ENCODE data around the gene B9D1.

Gene B9D1

GRCh38 chr17:19385521-19385983, 23.0 kb upstream of the B9D1 start:
- Histone ChIP-seq H3K4me2 (peak overlapping the region in 5 of 11 experiments; percentile 50 to 68 (median 61); a peak in 9 of 22 replicates), H3K27me3 (no peaks in the 10 kb centered on the region), H3K4me1 (peaks cover 30 to 44% (median 40%) of the 10 kb centered on the region in 10 experiments), H4K20me1 (peaks cover 0 to 47% (median 19%) of the 10 kb centered on the region in 11 experiments; a peak in 13 of 22 replicates), H3K9ac (no peak overlapping the region), H3K36me3 (peaks cover 25 to 53% (median 35%) of the 10 kb centered on the region in 11 experiments), H3K4me3 (no peak overlapping the region), H3K27ac (peak overlapping the region in 1 of 11 experiments; percentile 35; a peak in 2 of 22 replicates), H3K9me3 (replicated peaks in 1 of 11) (no peaks in the 10 kb centered on the region)
- no peak for TF ChIP-seq Cebpa-rat (IDR thresholded peaks at IDR 0.05)

- peak overlapping the region in 3 of 11 experiments; percentile 27 to 53 (median 33); a peak in 4 of 22 replicates for H3K9ac ChIP-seq
- H3K9me3 ChIP-seq (replicated peaks in 1 of 11) = no peaks in the 10 kb centered on the region
- TF ChIP-seq Cebpa-rat (IDR thresholded peaks at IDR 0.05) = no peak
- H4K20me1 ChIP-seq = peaks cover 0 to 54% (median 21%) of the 10 kb centered on the region in 11 experiments; a peak in 13 of 22 replicates
- peak overlapping the region in 4 of 11 experiments; percentile 47 to 54 (median 52); a peak in 6 of 22 replicates for H3K27ac ChIP-seq
- H3K4me1 ChIP-seq = peaks cover 30 to 47% (median 40%) of the 10 kb centered on the region in 10 experiments
- peaks cover 32 to 60% (median 42%) of the 10 kb centered on the region in 11 experiments for H3K36me3 ChIP-seq
- no peak overlapping the region for H3K4me3 ChIP-seq
- no peaks in the 10 kb centered on the region for H3K27me3 ChIP-seq
- H3K4me2 ChIP-seq = peak overlapping the region; percentile 14 to 68 (median 48); a peak in 20 of 22 replicates
These were observed 22.3 kb upstream of the B9D1 start for GRCh38 chr17:19384723-19385391.

GRCh38 chr17:19383681-19384470, 21.4 kb upstream of the B9D1 start:
- no peak overlapping the region for H3K4me3 ChIP-seq
- H4K20me1 ChIP-seq = peaks cover 0 to 62% (median 24%) of the 10 kb centered on the region in 11 experiments; a peak in 14 of 22 replicates
- peaks cover 33 to 67% (median 47%) of the 10 kb centered on the region in 11 experiments for H3K36me3 ChIP-seq
- H3K4me2 ChIP-seq = peak overlapping the region; percentile 14 to 68 (median 48); a peak in 20 of 22 replicates
- TF ChIP-seq Cebpa-rat (IDR thresholded peaks at IDR 0.05) = no peak
- peak overlapping the region in 4 of 11 experiments; percentile 47 to 54 (median 52); a peak in 5 of 22 replicates for H3K27ac ChIP-seq
- H3K4me1 ChIP-seq = peaks cover 36 to 56% (median 48%) of the 10 kb centered on the region in 10 experiments
- H3K9ac ChIP-seq = peak overlapping the region in 4 of 11 experiments; percentile 14 to 53 (median 23); a peak in 4 of 22 replicates
- no peaks in the 10 kb centered on the region for H3K27me3 ChIP-seq
- H3K9me3 ChIP-seq (replicated peaks in 1 of 11) = no peaks in the 10 kb centered on the region

- H4K20me1 ChIP-seq = peaks cover 0 to 62% (median 24%) of the 10 kb centered on the region in 11 experiments; a peak in 14 of 22 replicates
- H3K27me3 ChIP-seq = no peaks in the 10 kb centered on the region
- H3K9ac ChIP-seq = no peak overlapping the region
- H3K4me3 ChIP-seq = no peak overlapping the region
- TF ChIP-seq Cebpa-rat (IDR thresholded peaks at IDR 0.05) = no peak
- peak overlapping the region in 1 of 11 experiments; percentile 5; a peak in 2 of 22 replicates for H3K4me2 ChIP-seq
- no peaks in the 10 kb centered on the region for H3K9me3 ChIP-seq (replicated peaks in 1 of 11)
- peaks cover 33 to 67% (median 47%) of the 10 kb centered on the region in 11 experiments for H3K36me3 ChIP-seq
- H3K27ac ChIP-seq = no peak overlapping the region
- H3K4me1 ChIP-seq = peaks cover 39 to 59% (median 49%) of the 10 kb centered on the region in 10 experiments
These were observed 20.3 kb upstream of the B9D1 start for GRCh38 chr17:19382531-19383444.

GRCh38 chr17:19381741-19382444, 19.4 kb upstream of the B9D1 start:
- no peak overlapping the region; a peak in 1 of 22 replicates for H3K4me2 ChIP-seq
- no peak overlapping the region for H3K27ac ChIP-seq
- H3K36me3 ChIP-seq = peaks cover 33 to 67% (median 47%) of the 10 kb centered on the region in 11 experiments
- H3K9me3 ChIP-seq (replicated peaks in 1 of 11) = no peaks in the 10 kb centered on the region
- peaks cover 39 to 56% (median 45%) of the 10 kb centered on the region in 10 experiments for H3K4me1 ChIP-seq
- no peak overlapping the region for H3K9ac ChIP-seq
- H3K27me3 ChIP-seq = no peaks in the 10 kb centered on the region
- peaks cover 0 to 62% (median 24%) of the 10 kb centered on the region in 11 experiments; a peak in 14 of 22 replicates for H4K20me1 ChIP-seq
- TF ChIP-seq Cebpa-rat (IDR thresholded peaks at IDR 0.05) = no peak
- H3K4me3 ChIP-seq = no peak overlapping the region

GRCh38 chr17:19381361-19381740, 18.8 kb upstream of the B9D1 start:
- Histone ChIP-seq H3K27ac (no peak overlapping the region), H3K36me3 (peaks cover 33 to 67% (median 47%) of the 10 kb centered on the region in 11 experiments), H3K9me3 (replicated peaks in 1 of 11) (no peaks in the 10 kb centered on the region), H3K4me1 (peaks cover 39 to 54% (median 45%) of the 10 kb centered on the region in 10 experiments), H3K4me3 (no peak overlapping the region), H3K27me3 (no peaks in the 10 kb centered on the region), H4K20me1 (peaks cover 0 to 62% (median 24%) of the 10 kb centered on the region in 11 experiments; a peak in 14 of 22 replicates), H3K9ac (no peak overlapping the region), H3K4me2 (no peak overlapping the region)
- no peak for TF ChIP-seq Cebpa-rat (IDR thresholded peaks at IDR 0.05)

GRCh38 chr17:19380481-19381301, 18.2 kb upstream of the B9D1 start:
- no peak overlapping the region for H3K4me2 ChIP-seq
- no peak overlapping the region for H3K4me3 ChIP-seq
- H3K9me3 ChIP-seq (replicated peaks in 1 of 11) = no peaks in the 10 kb centered on the region
- no peak for TF ChIP-seq Cebpa-rat (IDR thresholded peaks at IDR 0.05)
- no peak overlapping the region for H3K27ac ChIP-seq
- peaks cover 33 to 65% (median 47%) of the 10 kb centered on the region in 11 experiments for H3K36me3 ChIP-seq
- peaks cover 0 to 62% (median 24%) of the 10 kb centered on the region in 11 experiments; a peak in 14 of 22 replicates for H4K20me1 ChIP-seq
- H3K27me3 ChIP-seq = no peaks in the 10 kb centered on the region
- H3K4me1 ChIP-seq = peaks cover 35 to 49% (median 43%) of the 10 kb centered on the region in 10 experiments
- no peak overlapping the region for H3K9ac ChIP-seq
